Tibial nerve (tissue), 4 donors: ENCODE results near the gene ANKFN1.

Experiments used
- CTCF ChIP-seq, 5 experiments: fragments of 200-600 bp in 3 of 5; fragments of 450-650 bp in 2 of 5; sonication (generic) in 3 of 5; IDR thresholded peaks; one replicate each; pipeline ENCODE4 v1.5.1; 2016 to 2019; ENCODE audit warnings: antibody characterized with exemption in 5 of 5, mild to moderate bottlenecking in 3 of 5, moderate library complexity in 2 of 5
- EP300 ChIP-seq, 2 donors: sonication (generic); formaldehyde crosslinking; IDR thresholded peaks; one replicate each; pipeline ENCODE4 v1.6.1; 2017; ENCODE audit warnings: antibody characterized with exemption in 2 of 2, mild to moderate bottlenecking in 1 of 2
- POLR2A ChIP-seq, 2 donors: fragments of 450-650 bp; IDR thresholded peaks; one replicate each; pipeline ENCODE4 v1.6.1; 2017; ENCODE audit warnings: antibody characterized with exemption in 2 of 2, mild to moderate bottlenecking in 2 of 2, moderate library complexity in 2 of 2

DNA sequence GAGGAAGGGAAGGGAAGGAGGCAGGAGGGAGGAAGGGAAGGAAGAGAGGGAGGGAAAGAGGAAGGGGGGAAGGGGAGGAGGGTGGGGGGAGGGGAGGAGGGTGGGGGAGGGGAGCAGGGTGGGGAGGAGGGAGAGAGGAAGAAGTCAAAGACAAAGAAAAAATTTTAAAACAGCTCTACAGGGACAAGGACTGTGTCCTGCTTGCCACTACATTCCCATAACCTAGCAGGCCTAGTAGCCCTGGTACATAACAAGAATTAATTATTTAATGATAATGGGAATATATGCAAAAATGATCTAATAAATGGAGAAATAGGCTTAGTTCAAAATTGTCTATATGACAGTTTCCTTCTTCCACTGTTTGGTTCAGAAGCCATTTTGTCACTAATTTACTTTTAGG, 392.7 kb downstream of the ANKFN1 start:
- no peak for TF ChIP-seq CTCF (IDR thresholded peaks at IDR 0.05)
- TF ChIP-seq EP300 (IDR thresholded peaks at IDR 0.05) = no peak
- no peak for TF ChIP-seq POLR2A (IDR thresholded peaks at IDR 0.05)
